ENCODE data around the gene PCK2.

Gene PCK2

DNA sequence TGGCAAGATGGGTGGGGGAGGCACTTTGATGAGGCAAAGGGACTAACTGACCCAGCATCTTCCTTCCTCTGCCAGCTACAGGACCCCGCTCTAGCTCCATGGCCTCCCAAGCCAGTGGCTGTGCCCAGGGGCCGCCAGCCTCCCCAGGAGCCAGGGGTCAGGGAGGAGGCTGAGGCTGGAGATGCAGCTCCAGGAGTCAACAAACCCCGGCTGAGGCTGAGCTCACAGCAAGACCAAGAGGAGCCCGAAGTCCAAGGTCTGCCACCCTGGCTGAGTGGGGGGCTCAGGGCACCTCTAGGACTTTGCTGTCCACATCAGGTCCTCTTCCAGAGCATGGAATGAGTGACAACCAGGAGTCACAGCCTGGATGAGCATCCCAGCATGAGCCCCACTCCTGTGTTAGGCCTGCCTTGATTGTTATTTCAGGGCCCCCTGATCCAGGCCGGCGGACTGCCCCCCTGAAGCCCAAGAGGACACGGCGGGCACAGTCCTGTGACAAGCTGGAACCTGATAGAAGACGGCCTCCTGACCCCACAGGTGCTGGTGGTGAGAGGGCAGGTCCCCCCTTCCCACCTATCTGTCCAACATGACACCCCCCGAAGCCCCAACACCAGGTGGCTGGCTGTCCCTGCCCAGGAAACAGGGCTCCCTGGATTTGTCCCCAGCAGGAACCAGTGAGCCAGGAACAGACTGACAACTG is 25.2 kb upstream of the PCK2 start:
- no peaks in the 10 kb centered on the region for H3K9me3 ChIP-seq (ENCODE audit: insufficient read depth, low read length)
- no peak for TF ChIP-seq YY1 (IDR thresholded peaks at IDR 0.05; ENCODE audit: insufficient read depth, insufficient read length)
- no peak for TF ChIP-seq SUZ12 (IDR thresholded peaks at IDR 0.05; ENCODE audit: extremely low read depth, insufficient read depth, insufficient read length)
- TF ChIP-seq ZNF274 (IDR thresholded peaks at IDR 0.05; ENCODE audit: low read depth, low read length), result no peak
- no peaks in the 10 kb centered on the region for H3K27me3 ChIP-seq (ENCODE audit: insufficient read depth, insufficient read length)
- H3K4me3 ChIP-seq (ENCODE audit: insufficient read length, low read depth), result no peak overlapping the region
- no peak for DNase-seq (ENCODE audit: low read depth, low spot score)
- H3K36me3 ChIP-seq (ENCODE audit: insufficient read depth, insufficient read length, low read length), result no peaks in the 10 kb centered on the region
- peaks cover 8% of the 10 kb centered on the region for H3K4me1 ChIP-seq (ENCODE audit: insufficient read depth, insufficient read length)
- no peak overlapping the region for H3K9ac ChIP-seq (ENCODE audit: insufficient read length, low read depth)

DNA sequence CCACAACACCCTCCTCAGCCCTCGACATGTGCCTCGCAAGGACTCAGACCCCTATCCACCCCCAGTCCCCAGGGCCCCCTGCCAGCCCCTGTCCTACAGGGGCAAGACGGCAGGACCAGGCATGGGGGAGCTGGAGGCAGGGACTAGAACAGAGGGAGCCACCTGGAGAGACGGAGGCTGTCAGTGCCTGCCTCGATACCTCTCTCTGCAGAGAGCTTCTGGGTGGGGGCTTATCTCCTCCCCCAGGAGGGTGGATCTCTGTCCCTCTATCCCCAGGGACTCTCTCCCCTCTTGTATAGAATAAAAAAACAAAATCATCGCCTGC is 24.7 kb upstream of the PCK2 start:
- no peak for TF ChIP-seq ZNF274 (IDR thresholded peaks at IDR 0.05; ENCODE audit: low read depth, low read length)
- no peak for TF ChIP-seq SUZ12 (IDR thresholded peaks at IDR 0.05; ENCODE audit: extremely low read depth, insufficient read depth, insufficient read length)
- TF ChIP-seq YY1 (IDR thresholded peaks at IDR 0.05; ENCODE audit: insufficient read depth, insufficient read length), result no peak

DNA sequence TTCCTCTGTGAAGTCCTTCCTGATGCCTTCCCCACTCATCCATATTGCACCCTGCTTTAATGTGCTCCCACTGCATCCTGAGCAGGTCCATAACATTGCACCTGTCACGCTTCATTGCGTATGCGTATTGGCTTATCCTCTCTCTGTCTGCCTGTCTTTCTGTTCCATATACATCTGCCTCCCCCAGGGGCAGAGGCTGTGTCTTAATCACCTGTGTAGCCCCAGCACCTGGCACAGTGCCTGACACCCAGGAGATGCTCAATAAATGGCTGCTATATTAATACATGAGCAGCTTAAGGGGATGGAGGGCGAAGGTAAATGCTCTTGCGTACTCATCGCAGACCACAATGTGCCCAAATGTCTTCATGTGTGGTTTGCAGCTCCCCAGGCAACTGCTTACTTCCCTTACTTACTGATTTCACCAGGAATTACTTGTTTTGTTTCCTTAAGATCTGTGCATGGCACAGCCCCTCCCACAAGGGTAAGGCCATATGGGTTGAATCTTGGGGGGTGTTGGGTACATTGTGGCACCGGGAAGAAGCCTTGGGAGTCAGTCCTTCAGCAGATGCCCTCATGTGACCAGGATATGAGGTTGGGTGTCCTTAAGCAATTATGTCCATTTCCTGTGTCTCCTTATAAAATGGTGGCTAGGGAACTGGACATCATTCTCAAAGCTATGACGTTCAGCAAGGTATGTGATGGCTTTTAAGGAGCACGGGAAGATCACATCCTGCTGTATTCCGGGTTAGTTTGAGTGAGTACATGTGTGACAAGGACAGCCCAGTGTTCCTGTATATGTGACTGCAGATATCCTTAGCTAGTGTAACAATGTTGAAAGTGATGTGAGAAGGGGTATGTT is 23.6 kb upstream of the PCK2 start:
- Histone ChIP-seq H3K36me3 (ENCODE audit: insufficient read depth, insufficient read length, low read length) (no peaks in the 10 kb centered on the region), H3K9ac (ENCODE audit: insufficient read length, low read depth) (no peak overlapping the region), H3K4me1 (ENCODE audit: insufficient read depth, insufficient read length) (peaks cover 8% of the 10 kb centered on the region), H3K27me3 (ENCODE audit: insufficient read depth, insufficient read length) (no peaks in the 10 kb centered on the region), H3K4me3 (ENCODE audit: insufficient read length, low read depth) (no peak overlapping the region), H3K9me3 (ENCODE audit: insufficient read depth, low read length) (no peaks in the 10 kb centered on the region)
- TF ChIP-seq SUZ12 (IDR thresholded peaks at IDR 0.05; ENCODE audit: extremely low read depth, insufficient read depth, insufficient read length), result no peak
- no peak for TF ChIP-seq ZNF274 (IDR thresholded peaks at IDR 0.05; ENCODE audit: low read depth, low read length)
- TF ChIP-seq YY1 (IDR thresholded peaks at IDR 0.05; ENCODE audit: insufficient read depth, insufficient read length), result no peak
- no peak for DNase-seq (ENCODE audit: low read depth, low spot score)

More for the DNA sequence above, 24.7 kb upstream of the PCK2 start:
- no peaks in the 10 kb centered on the region for H3K27me3 ChIP-seq (ENCODE audit: insufficient read depth, insufficient read length)
- no peak overlapping the region for H3K4me3 ChIP-seq (ENCODE audit: insufficient read length, low read depth)
- H3K9ac ChIP-seq (ENCODE audit: insufficient read length, low read depth), result no peak overlapping the region
- H3K36me3 ChIP-seq (ENCODE audit: insufficient read depth, insufficient read length, low read length), result no peaks in the 10 kb centered on the region
- no peaks in the 10 kb centered on the region for H3K9me3 ChIP-seq (ENCODE audit: insufficient read depth, low read length)
- DNase-seq (ENCODE audit: low read depth, low spot score), result no peak
- H3K4me1 ChIP-seq (ENCODE audit: insufficient read depth, insufficient read length), result peaks cover 8% of the 10 kb centered on the region

DNA sequence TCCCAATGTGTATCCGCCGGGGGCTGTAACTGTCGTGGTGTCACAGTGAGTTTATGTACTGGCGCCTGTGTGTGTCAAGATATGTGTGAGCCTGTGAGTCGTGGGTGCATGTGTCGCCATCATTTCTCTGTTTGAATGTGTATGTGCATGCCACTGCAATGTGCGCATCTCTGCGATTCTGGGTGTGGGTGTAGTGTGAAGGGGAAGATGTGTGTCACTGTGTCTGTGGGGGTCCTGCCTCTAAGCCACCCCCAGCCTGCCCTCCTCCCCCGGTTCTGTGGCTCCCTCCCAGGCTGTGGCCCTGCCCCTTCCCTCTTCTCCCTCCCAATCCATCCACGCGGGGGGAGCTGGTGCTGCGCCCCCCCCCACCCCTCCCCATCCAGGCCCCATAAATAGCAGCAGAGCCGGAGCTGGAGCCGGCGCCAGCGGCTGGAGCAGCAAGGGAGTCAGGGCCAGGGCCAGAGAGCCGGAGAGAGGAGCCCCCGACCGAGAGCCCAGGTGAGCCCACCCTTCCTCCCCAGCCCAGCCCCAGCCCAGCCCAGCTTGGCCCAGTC is 22.9 kb upstream of the PCK2 start, which contains the start of gene CPNE6:
Gene CPNE6 (plus strand): TSS at position 419 of the 554 bp plus-strand sequence. CDS start 1,375 bp downstream, outside the sequence.
- DNase-seq (ENCODE audit: low read depth, low spot score), result no peak
- H3K9ac ChIP-seq (ENCODE audit: insufficient read length, low read depth), result no peak within 1 kb of the TSS
- no peaks in the 10 kb centered on the region for H3K9me3 ChIP-seq (ENCODE audit: insufficient read depth, low read length)
- TF ChIP-seq SUZ12 (IDR thresholded peaks at IDR 0.05; ENCODE audit: extremely low read depth, insufficient read depth, insufficient read length), result no peak
- TF ChIP-seq ZNF274 (IDR thresholded peaks at IDR 0.05; ENCODE audit: low read depth, low read length), result no peak
- no peak for TF ChIP-seq YY1 (IDR thresholded peaks at IDR 0.05; ENCODE audit: insufficient read depth, insufficient read length)
- no peaks in the 10 kb centered on the region for H3K27me3 ChIP-seq (ENCODE audit: insufficient read depth, insufficient read length)
- H3K4me1 ChIP-seq (ENCODE audit: insufficient read depth, insufficient read length), result peaks cover 8% of the 10 kb centered on the region
- no peaks in the 10 kb centered on the region for H3K36me3 ChIP-seq (ENCODE audit: insufficient read depth, insufficient read length, low read length)
- no peak within 1 kb of the TSS for H3K4me3 ChIP-seq (ENCODE audit: insufficient read length, low read depth)

DNA sequence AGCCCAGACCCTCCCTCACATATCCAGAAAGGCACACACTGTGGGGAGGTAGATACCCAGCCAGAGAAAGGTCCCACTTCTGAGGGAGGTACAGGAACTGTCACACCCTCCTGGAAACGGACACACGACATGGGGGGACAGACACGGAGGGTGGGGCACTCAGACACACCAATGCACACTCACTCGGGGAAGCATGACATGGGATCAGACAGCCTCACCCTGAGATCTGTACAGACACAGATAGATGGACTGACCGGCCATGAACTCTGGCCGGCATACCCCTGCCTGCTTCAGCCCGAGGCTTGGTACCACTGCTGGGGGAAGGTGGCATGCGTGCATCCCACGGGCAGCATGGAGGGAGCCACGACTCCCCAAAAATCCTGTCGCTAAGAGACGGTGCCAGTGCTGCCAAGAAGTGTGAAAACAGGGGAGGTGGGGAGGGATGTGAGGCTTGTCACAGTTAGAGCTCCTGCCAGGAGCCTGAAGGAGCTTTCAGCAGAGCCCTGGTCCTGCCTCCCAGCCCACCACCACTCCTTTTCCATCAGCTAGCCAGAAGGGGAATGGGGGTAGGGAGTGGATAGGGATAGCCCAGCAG is 22.2 kb upstream of the PCK2 start:
- no peak for TF ChIP-seq SUZ12 (IDR thresholded peaks at IDR 0.05; ENCODE audit: extremely low read depth, insufficient read depth, insufficient read length)
- TF ChIP-seq YY1 (IDR thresholded peaks at IDR 0.05; ENCODE audit: insufficient read depth, insufficient read length), result no peak
- TF ChIP-seq ZNF274 (IDR thresholded peaks at IDR 0.05; ENCODE audit: low read depth, low read length), result no peak
- Histone ChIP-seq H3K9me3 (ENCODE audit: insufficient read depth, low read length) (no peaks in the 10 kb centered on the region), H3K36me3 (ENCODE audit: insufficient read depth, insufficient read length, low read length) (no peaks in the 10 kb centered on the region), H3K9ac (ENCODE audit: insufficient read length, low read depth) (no peak overlapping the region), H3K27me3 (ENCODE audit: insufficient read depth, insufficient read length) (no peaks in the 10 kb centered on the region), H3K4me1 (ENCODE audit: insufficient read depth, insufficient read length) (peaks cover 8% of the 10 kb centered on the region), H3K4me3 (ENCODE audit: insufficient read length, low read depth) (no peak overlapping the region)
- no peak for DNase-seq (ENCODE audit: low read depth, low spot score)

DNA sequence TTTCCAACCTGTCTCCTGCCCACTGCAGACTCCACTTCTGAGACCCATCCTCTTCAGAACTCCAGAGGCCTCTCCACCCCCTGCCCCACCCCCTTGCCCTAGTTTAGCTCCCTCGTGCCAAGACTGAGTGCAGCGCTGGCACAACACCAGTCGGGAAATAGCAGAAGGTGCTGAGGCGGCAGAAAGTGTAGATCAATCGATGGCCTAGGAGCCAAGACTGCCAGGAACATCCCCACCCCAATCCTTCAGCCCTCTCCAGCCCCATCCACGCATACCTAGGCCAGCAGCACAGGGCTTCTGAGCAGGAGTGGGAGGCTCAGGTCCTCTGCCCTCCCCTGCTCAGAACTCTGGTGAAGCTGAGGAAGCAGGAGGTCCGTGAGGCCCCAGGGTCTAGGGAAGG is 21.7 kb upstream of the PCK2 start:
- Histone ChIP-seq H3K27me3 (ENCODE audit: insufficient read depth, insufficient read length) (no peaks in the 10 kb centered on the region), H3K4me3 (ENCODE audit: insufficient read length, low read depth) (no peak overlapping the region), H3K9me3 (ENCODE audit: insufficient read depth, low read length) (no peaks in the 10 kb centered on the region), H3K9ac (ENCODE audit: insufficient read length, low read depth) (no peak overlapping the region), H3K4me1 (ENCODE audit: insufficient read depth, insufficient read length) (peaks cover 8% of the 10 kb centered on the region), H3K36me3 (ENCODE audit: insufficient read depth, insufficient read length, low read length) (no peaks in the 10 kb centered on the region)
- no peak for TF ChIP-seq ZNF274 (IDR thresholded peaks at IDR 0.05; ENCODE audit: low read depth, low read length)
- no peak for TF ChIP-seq YY1 (IDR thresholded peaks at IDR 0.05; ENCODE audit: insufficient read depth, insufficient read length)
- TF ChIP-seq SUZ12 (IDR thresholded peaks at IDR 0.05; ENCODE audit: extremely low read depth, insufficient read depth, insufficient read length), result no peak
- no peak for DNase-seq (ENCODE audit: low read depth, low spot score)

All from NT2/D1 (cell line).